ENCODE measurements around the gene OR1Q1. TPM values are rescaled to one million over a fixed set of nuclear protein-coding genes. Genes with fewer than 3 reads are reported as not detected.

Gene OR1Q1
- total RNA-seq, 3 donors from 2014 or later: 0.44 TPM; not detected in 2

DNA sequence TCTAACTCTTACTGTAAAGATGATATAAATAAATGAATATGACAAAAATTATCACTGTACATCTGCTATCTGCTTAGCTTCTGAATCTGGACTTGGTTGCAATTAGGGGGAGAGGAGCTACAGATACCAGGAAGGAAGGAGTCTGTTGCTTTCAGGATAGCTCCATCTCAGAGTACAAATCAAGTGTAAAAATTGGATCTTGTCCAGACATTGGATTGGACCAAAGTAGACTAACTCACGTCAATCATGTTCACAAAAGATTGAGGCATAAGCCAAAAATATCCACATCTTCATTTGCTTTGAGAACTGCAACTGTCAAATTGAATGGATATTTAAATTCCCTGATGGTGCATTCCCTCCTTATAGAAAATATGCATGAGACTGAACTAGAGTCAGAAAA lies 8.8 kb upstream of the OR1Q1 start:
- no peak overlapping the region for H3K4me3 ChIP-seq
- no peaks in the 10 kb centered on the region for H3K36me3 ChIP-seq
- no peaks in the 10 kb centered on the region for H3K9me3 ChIP-seq
- TF ChIP-seq POLR2A (IDR thresholded peaks at IDR 0.05) (no peak), CTCF (IDR thresholded peaks at IDR 0.05) (no peak), POLR2AphosphoS5 (IDR thresholded peaks at IDR 0.05) (no peak)
- H3K4me1 ChIP-seq: no peaks in the 10 kb centered on the region
- DNase-seq (ENCODE audit: low spot score in 2 of 2): no peak
- intact Hi-C loops (cut with DNase I; ENCODE audit: low total_unique reads): no loop called here
- H3K27me3 ChIP-seq: no peaks in the 10 kb centered on the region
- no peak overlapping the region for H3K27ac ChIP-seq

DNA sequence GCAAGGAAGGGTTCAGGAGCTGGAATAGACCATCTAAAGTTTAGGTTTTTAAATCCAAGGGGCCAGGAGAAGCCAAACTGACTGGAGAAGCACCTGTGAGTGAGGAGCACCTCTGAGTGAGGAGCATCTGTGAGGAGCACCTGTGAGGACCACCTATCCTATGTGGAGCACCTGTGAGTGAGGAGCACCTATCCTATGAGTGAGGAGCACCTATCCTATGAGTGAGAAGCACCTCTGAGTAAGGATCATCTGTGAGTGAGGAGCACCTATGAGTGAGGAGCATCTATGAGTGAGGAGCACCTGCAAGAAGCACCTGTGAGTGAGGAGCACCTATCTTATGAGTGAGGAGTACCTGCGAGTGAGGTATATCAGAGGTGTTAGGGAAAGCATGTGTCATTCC lies 8.0 kb upstream of the OR1Q1 start:
- DNase-seq (ENCODE audit: low spot score in 2 of 2): no peak
- Histone ChIP-seq H3K4me3 (no peak overlapping the region), H3K27ac (no peak overlapping the region), H3K9me3 (no peaks in the 10 kb centered on the region), H3K36me3 (no peaks in the 10 kb centered on the region), H3K27me3 (no peaks in the 10 kb centered on the region), H3K4me1 (no peaks in the 10 kb centered on the region)
- intact Hi-C loops (cut with DNase I; ENCODE audit: low total_unique reads): no loop called here
- no peak for TF ChIP-seq CTCF (IDR thresholded peaks at IDR 0.05)
- no peak for TF ChIP-seq POLR2AphosphoS5 (IDR thresholded peaks at IDR 0.05)
- no peak for TF ChIP-seq POLR2A (IDR thresholded peaks at IDR 0.05)

- no peaks in the 10 kb centered on the region for H3K27me3 ChIP-seq
- intact Hi-C loops (cut with DNase I; ENCODE audit: low total_unique reads): no loop called here
- H3K9me3 ChIP-seq: no peaks in the 10 kb centered on the region
- no peak overlapping the region for H3K27ac ChIP-seq
- H3K4me3 ChIP-seq: no peak overlapping the region
- peak in 1 of 2 donors; percentile 59 for DNase-seq (ENCODE audit: low spot score in 2 of 2)
- no peaks in the 10 kb centered on the region for H3K4me1 ChIP-seq
- TF ChIP-seq POLR2A (IDR thresholded peaks at IDR 0.05) (no peak), POLR2AphosphoS5 (IDR thresholded peaks at IDR 0.05) (no peak), CTCF (IDR thresholded peaks at IDR 0.05) (no peak)
- H3K36me3 ChIP-seq: no peaks in the 10 kb centered on the region
Observed at GRCh38 chr9:122609804-122610203, 4.7 kb upstream of the OR1Q1 start.

- Histone ChIP-seq H3K27ac (no peak overlapping the region), H3K36me3 (no peaks in the 10 kb centered on the region), H3K4me1 (no peaks in the 10 kb centered on the region), H3K9me3 (no peaks in the 10 kb centered on the region), H3K4me3 (no peak overlapping the region), H3K27me3 (no peaks in the 10 kb centered on the region)
- TF ChIP-seq POLR2A (IDR thresholded peaks at IDR 0.05) (no peak), POLR2AphosphoS5 (IDR thresholded peaks at IDR 0.05) (no peak), CTCF (IDR thresholded peaks at IDR 0.05) (no peak)
- DNase-seq (ENCODE audit: low spot score in 2 of 2): no peak
- intact Hi-C loops (cut with DNase I; ENCODE audit: low total_unique reads): no loop called here
Observed at GRCh38 chr9:122619996-122620395, 5.5 kb downstream of the OR1Q1 start.

DNA sequence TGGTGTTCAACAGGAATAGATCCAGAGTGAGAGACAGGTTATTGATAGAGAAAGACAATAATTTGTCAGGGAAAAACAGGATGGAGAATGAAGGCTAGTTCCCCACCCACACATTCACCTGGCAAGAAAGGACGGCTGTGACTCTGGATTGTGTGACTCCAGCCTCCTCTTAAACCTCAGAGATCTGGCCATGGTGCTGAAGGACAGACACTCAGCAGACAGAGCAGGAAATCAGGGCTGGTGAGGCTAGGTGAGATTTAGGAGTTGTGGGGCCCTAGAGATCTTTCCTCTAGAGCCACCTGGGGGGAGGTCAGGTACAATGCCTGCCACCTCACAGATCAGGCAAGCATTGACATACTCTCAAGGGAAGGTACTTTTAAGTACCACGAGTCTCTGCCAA lies 27.7 kb downstream of the OR1Q1 start:
- DNase-seq (ENCODE audit: low spot score in 2 of 2): no peak
- peaks cover 0 to 19% of the 10 kb centered on the region in 2 donors for H3K9me3 ChIP-seq
- no peak for TF ChIP-seq POLR2A (IDR thresholded peaks at IDR 0.05)
- no peak for TF ChIP-seq CTCF (IDR thresholded peaks at IDR 0.05)
- TF ChIP-seq POLR2AphosphoS5 (IDR thresholded peaks at IDR 0.05): no peak
- H3K4me1 ChIP-seq: no peaks in the 10 kb centered on the region
- no peaks in the 10 kb centered on the region for H3K36me3 ChIP-seq
- no peak overlapping the region for H3K27ac ChIP-seq
- intact Hi-C loops (cut with DNase I; ENCODE audit: low total_unique reads): no loop called here
- H3K4me3 ChIP-seq: no peak overlapping the region
- H3K27me3 ChIP-seq: no peaks in the 10 kb centered on the region
